ENCODE results near the gene FOSL2. TPM values are rescaled to one million over a fixed set of nuclear protein-coding genes. Genes with fewer than 3 reads are reported as not detected.

The FOSL2 gene
- total RNA-seq, 2 experiments from 2014 or later, result 0.35 to 1.0 TPM

DNA sequence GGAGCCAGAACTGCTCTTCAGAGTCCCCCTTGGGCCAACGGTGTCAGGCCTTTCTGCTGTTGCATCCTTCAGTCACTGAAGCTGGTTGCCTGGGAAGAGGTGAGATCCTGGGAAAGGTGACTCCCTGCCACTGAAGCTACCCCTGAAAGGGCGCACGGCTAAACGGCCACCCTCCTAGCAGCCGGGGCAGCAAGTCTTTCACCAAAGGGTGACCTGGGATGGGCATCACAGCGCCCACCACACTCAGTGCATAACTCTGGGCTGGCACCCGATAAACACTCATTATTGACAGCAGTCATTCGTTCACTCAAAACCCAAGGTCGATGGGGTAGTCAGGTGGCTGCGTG is 26.5 kb upstream of the FOSL2 start:
- Histone ChIP-seq H3K27ac (ENCODE audit: low read depth, low read length, poor library complexity, severe bottlenecking) (no peak overlapping the region), H3K36me3 (ENCODE audit: insufficient read depth, low read length) (no peaks in the 10 kb centered on the region), H3K79me2 (ENCODE audit: insufficient read depth, low read depth, low read length) (no peaks in the 10 kb centered on the region), H2AFZ (ENCODE audit: low read length) (no peak overlapping the region), H3K4me3 (ENCODE audit: low read depth, low read length, poor library complexity, severe bottlenecking) (no peak overlapping the region), H3K4me1 (ENCODE audit: insufficient read depth, low read length, poor library complexity, severe bottlenecking) (no peaks in the 10 kb centered on the region), H3K9me2 (ENCODE audit: insufficient read depth, low read length) (no peaks in the 10 kb centered on the region), H4K20me1 (ENCODE audit: insufficient read depth, low read length) (no peaks in the 10 kb centered on the region), H3K4me2 (ENCODE audit: low read length) (no peak overlapping the region), H3K9me3 (ENCODE audit: low read length) (no peaks in the 10 kb centered on the region)
- POLR2A ChIA-PET, result no interaction called here
- no TSS peak for BruUV-seq (replicated peaks)
- no peak for DNase-seq (ENCODE audit: low spot score)
- CTCF ChIA-PET (ENCODE audit: unreplicated experiment), result no interaction called here
- no peak for TF ChIP-seq EZH2phosphoT487 (IDR thresholded peaks at IDR 0.05; ENCODE audit: borderline replicate concordance, low read depth, low read length)
- TF ChIP-seq, protein P1, sequence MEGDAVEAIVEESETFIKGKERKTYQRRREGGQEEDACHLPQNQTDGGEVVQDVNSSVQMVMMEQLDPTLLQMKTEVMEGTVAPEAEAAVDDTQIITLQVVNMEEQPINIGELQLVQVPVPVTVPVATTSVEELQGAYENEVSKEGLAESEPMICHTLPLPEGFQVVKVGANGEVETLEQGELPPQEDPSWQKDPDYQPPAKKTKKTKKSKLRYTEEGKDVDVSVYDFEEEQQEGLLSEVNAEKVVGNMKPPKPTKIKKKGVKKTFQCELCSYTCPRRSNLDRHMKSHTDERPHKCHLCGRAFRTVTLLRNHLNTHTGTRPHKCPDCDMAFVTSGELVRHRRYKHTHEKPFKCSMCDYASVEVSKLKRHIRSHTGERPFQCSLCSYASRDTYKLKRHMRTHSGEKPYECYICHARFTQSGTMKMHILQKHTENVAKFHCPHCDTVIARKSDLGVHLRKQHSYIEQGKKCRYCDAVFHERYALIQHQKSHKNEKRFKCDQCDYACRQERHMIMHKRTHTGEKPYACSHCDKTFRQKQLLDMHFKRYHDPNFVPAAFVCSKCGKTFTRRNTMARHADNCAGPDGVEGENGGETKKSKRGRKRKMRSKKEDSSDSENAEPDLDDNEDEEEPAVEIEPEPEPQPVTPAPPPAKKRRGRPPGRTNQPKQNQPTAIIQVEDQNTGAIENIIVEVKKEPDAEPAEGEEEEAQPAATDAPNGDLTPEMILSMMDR (conservative IDR thresholded peaks at IDR 0.05; ENCODE audit: low read length), result no peak
- intact Hi-C loops (cut with micrococcal nuclease; ENCODE audit: unreplicated experiment), result no loop called here

DNA sequence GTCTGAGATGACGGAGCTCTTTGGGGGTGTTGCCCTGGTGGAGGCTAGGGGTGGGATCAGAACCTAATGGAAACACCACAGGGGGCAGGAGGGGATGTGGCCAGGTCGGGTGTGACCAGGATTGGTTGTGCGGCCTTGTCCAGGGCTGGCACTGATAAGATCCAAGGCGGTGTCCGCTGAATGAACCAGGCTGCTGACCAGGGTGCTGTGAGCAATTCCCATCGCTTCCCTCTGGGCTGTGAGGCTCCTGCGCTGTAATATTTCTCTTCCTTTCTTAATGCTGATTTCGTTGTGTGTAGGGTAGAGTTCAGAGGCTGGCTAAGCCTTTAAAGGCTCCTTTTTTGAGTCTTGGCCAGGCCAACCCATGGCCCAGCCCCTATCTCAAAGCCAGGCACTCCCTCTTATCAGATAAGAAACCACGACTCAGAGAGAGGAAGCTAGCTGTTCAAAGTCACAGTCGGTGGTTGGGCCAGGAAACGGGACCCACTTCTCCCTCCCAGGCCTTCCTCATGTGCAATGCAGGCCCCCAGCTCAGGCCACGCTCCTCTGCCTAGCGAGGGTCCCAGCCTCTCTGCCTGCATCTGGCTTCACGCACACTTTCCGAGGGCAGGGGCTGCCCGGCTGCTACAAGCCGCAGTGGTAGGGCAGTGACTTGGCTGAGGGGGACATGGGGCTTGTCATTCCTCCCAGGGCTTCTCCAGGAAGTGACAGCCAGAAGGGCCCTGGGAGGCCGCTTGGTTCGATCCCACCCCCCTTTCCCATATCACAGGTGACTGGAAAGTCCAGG is 26.0 kb upstream of the FOSL2 start:
- Histone ChIP-seq H3K27ac (ENCODE audit: low read depth, low read length, poor library complexity, severe bottlenecking) (no peak overlapping the region), H3K4me3 (ENCODE audit: low read depth, low read length, poor library complexity, severe bottlenecking) (no peak overlapping the region), H3K9me2 (ENCODE audit: insufficient read depth, low read length) (no peaks in the 10 kb centered on the region), H3K79me2 (ENCODE audit: insufficient read depth, low read depth, low read length) (no peaks in the 10 kb centered on the region), H3K4me2 (ENCODE audit: low read length) (no peak overlapping the region), H3K36me3 (ENCODE audit: insufficient read depth, low read length) (no peaks in the 10 kb centered on the region), H3K9me3 (ENCODE audit: low read length) (no peaks in the 10 kb centered on the region), H3K4me1 (ENCODE audit: insufficient read depth, low read length, poor library complexity, severe bottlenecking) (no peaks in the 10 kb centered on the region), H4K20me1 (ENCODE audit: insufficient read depth, low read length) (no peaks in the 10 kb centered on the region), H2AFZ (ENCODE audit: low read length) (no peak overlapping the region)
- intact Hi-C loops (cut with micrococcal nuclease; ENCODE audit: unreplicated experiment), result no loop called here
- ChIA-PET CTCF (ENCODE audit: unreplicated experiment) (no interaction called here), POLR2A (no interaction called here)
- TF ChIP-seq EZH2phosphoT487 (IDR thresholded peaks at IDR 0.05; ENCODE audit: borderline replicate concordance, low read depth, low read length), result no peak
- TF ChIP-seq, protein P1 (conservative IDR thresholded peaks at IDR 0.05; ENCODE audit: low read length), result no peak
- DNase-seq (ENCODE audit: low spot score), result no peak
- BruUV-seq (replicated peaks), result no TSS peak

DNA sequence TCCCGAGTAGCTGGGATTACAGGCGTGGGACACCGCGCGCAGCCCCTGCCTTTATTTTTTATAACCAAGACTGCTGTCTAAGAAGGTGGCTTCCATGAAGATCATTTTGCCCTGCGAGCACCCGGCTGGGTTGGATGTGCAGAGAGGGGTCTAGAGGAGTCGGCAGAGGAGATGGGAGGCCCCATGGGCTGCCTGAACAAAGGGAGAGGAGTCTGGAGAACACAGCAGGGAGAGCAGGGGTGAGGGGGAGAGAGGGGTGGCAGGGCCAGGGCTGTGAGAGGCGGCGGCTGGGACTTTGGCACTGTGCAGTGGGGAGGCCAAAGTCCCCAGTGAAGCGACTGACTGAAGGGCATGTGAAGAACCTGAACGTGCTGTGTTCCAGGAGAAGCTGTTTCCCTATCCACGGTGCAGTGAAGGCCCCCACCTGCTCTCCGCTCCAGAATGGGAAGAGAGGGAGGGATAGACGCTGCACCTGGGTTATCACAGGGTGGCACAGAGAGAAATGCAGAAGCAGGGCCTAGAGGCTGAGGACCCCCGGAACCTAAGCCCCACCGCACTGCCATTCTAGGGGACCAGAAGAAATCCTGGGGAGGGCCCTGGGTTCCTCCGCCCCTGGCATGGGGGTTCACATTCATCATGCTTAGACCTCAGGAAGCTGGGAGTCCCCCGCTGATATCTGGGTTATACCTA is 24.8 kb upstream of the FOSL2 start:
- POLR2A ChIA-PET, result interaction anchor here (0.6 kb wide), 1 partner anchor 22 kb away, joined by 3 read pairs; no protein-coding TSS in a partner anchor
- TF ChIP-seq, protein P1 (conservative IDR thresholded peaks at IDR 0.05; ENCODE audit: low read length), result no peak
- no peak overlapping the region for H2AFZ ChIP-seq (ENCODE audit: low read length)
- H3K4me2 ChIP-seq (ENCODE audit: low read length), result no peak overlapping the region
- intact Hi-C loops (cut with micrococcal nuclease; ENCODE audit: unreplicated experiment), result no loop called here
- no TSS peak for BruUV-seq (replicated peaks)
- CTCF ChIA-PET (ENCODE audit: unreplicated experiment), result no interaction called here
- H3K9me2 ChIP-seq (ENCODE audit: insufficient read depth, low read length), result no peaks in the 10 kb centered on the region
- DNase-seq (ENCODE audit: low spot score), result no peak
- no peaks in the 10 kb centered on the region for H3K79me2 ChIP-seq (ENCODE audit: insufficient read depth, low read depth, low read length)
- H3K36me3 ChIP-seq (ENCODE audit: insufficient read depth, low read length), result no peaks in the 10 kb centered on the region
- H3K4me3 ChIP-seq (ENCODE audit: low read depth, low read length, poor library complexity, severe bottlenecking), result no peak overlapping the region
- no peaks in the 10 kb centered on the region for H3K4me1 ChIP-seq (ENCODE audit: insufficient read depth, low read length, poor library complexity, severe bottlenecking)
- H4K20me1 ChIP-seq (ENCODE audit: insufficient read depth, low read length), result no peaks in the 10 kb centered on the region
- H3K27ac ChIP-seq (ENCODE audit: low read depth, low read length, poor library complexity, severe bottlenecking), result no peak overlapping the region
- no peaks in the 10 kb centered on the region for H3K9me3 ChIP-seq (ENCODE audit: low read length)
